Memory B cell (primary cell): Measurements from ENCODE around the gene ERO1B.

Source experiments
- ATAC-seq: fragments of 150-1000 bp; cut with Tn5 transposase; 2 replicates; pipeline ENCODE4 v1.10.0; 2021; ENCODE audit warnings: low read depth, mild to moderate bottlenecking, moderate library complexity
- DNase-seq, 2 donors: peaks; one replicate each; pipeline ENCODE4 v3.0.0; 2022; ENCODE audit warnings: low spot score in 2 of 2
- H3K27ac Mint-ChIP-seq: one replicate; pipeline ENCODE4 v1.8.0; 2022; ENCODE audit warnings: mild to moderate bottlenecking, moderate library complexity, mixed read lengths
- H3K27me3 Mint-ChIP-seq: one replicate; pipeline ENCODE4 v1.8.0; 2022; ENCODE audit warnings: mixed read lengths
- H3K36me3 Mint-ChIP-seq: one replicate; pipeline ENCODE4 v1.8.0; 2022; ENCODE audit warnings: mild to moderate bottlenecking, mixed read lengths
- H3K4me1 Mint-ChIP-seq: one replicate; pipeline ENCODE4 v1.8.0; 2022; ENCODE audit warnings: mixed read lengths
- H3K4me3 Mint-ChIP-seq: one replicate; pipeline ENCODE4 v1.8.0; 2022; ENCODE audit warnings: mild to moderate bottlenecking, moderate library complexity, mixed read lengths
- H3K9me3 Mint-ChIP-seq: one replicate; pipeline ENCODE4 v1.8.0; 2022; ENCODE audit warnings: mixed read lengths

ERO1B gene

DNA sequence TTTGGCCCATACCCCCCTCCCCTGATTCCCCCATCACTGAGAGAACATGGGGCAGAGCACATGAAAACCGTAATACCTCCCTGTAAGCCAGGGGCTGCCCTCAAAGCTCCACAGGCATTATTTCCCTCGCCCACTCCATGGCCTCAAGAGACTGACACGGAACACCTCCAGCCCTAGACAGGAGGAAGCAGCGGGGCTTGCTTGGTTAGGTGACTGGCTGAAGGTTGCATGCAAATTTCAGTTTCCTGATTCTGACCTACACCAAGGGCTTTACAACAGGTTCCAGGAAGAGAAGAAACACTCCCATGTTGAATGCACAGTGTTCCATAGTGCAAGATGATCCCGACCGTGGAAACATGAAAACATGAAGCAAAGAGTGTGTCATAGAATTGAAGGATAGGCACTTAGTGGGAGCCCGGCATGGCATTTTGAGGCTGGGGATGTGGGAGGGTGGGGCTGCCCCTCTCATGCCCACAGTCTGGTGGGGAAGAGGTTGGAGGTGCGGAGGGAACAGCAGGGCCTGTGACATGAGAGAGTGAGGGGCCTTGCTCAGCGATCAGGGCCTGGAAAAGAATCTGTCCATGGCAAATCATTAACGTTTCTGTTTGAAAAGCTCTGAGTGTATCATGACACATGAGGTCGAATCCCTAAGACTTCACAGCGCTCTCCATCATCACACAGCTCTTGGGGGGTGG is 106.0 kb downstream of the ERO1B start:
- Mint-ChIP-seq H3K4me3 (no peak overlapping the region), H3K36me3 (peaks cover 2% of the 10 kb centered on the region), H3K27me3 (peaks cover 8% of the 10 kb centered on the region), H3K4me1 (peaks cover 12% of the 10 kb centered on the region), H3K27ac (no peak overlapping the region), H3K9me3 (no peaks in the 10 kb centered on the region)
- ATAC-seq (no peak), DNase-seq (no peak)

GRCh38 chr1:236173174-236173767 is 108.5 kb downstream of the ERO1B start:
- peaks cover 14% of the 10 kb centered on the region for H3K4me1 Mint-ChIP-seq
- peaks cover 8% of the 10 kb centered on the region for H3K27me3 Mint-ChIP-seq
- no peak overlapping the region for H3K4me3 Mint-ChIP-seq
- ATAC-seq (no peak), DNase-seq (no peak)
- peaks cover 2% of the 10 kb centered on the region for H3K36me3 Mint-ChIP-seq
- no peak overlapping the region for H3K27ac Mint-ChIP-seq
- peaks cover 2% of the 10 kb centered on the region for H3K9me3 Mint-ChIP-seq

DNA sequence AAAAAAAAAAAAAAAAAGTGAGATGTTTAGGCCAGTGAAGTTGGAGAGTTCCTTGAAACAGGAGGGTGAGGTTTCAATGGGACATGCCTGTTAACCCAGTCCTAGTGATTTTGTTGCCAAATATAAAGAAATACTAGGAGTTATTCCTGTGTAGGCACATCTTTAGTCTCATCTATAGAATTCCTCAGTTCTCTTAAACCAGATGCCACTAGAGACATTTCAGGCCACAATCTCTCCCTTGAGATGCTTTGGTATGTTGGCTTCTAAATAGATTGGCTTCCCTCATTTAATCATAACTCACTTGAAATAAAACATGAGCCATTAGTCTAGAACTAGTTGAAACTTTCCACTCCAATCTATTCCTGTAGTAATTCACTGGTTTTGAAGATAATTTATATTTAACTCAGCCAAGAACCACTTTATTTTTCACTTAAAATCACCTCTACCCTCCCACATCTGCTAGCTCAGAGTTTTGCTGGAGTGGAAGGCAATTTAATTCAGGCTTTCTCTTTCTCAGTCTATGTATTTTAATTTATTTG is 109.6 kb downstream of the ERO1B start:
- Mint-ChIP-seq H3K27ac (no peak overlapping the region), H3K9me3 (peaks cover 2% of the 10 kb centered on the region), H3K36me3 (peaks cover 2% of the 10 kb centered on the region), H3K4me1 (peaks cover 14% of the 10 kb centered on the region), H3K4me3 (no peak overlapping the region), H3K27me3 (peaks cover 8% of the 10 kb centered on the region)
- ATAC-seq (no peak), DNase-seq (no peak)

GRCh38 chr1:236168716-236169429 is 112.9 kb downstream of the ERO1B start:
- Mint-ChIP-seq H3K36me3 (peaks cover 8% of the 10 kb centered on the region), H3K27me3 (peaks cover 4% of the 10 kb centered on the region), H3K4me1 (peaks cover 4% of the 10 kb centered on the region), H3K27ac (no peak overlapping the region), H3K9me3 (peaks cover 9% of the 10 kb centered on the region), H3K4me3 (no peak overlapping the region)
- DNase-seq (no peak), ATAC-seq (peak; percentile 17)

GRCh38 chr1:236167578-236167977 is 114.2 kb downstream of the ERO1B start:
- H3K27me3 Mint-ChIP-seq: peaks cover 4% of the 10 kb centered on the region

GRCh38 chr1:236167154-236167553 is 114.6 kb downstream of the ERO1B start:
- no peak overlapping the region for H3K4me3 Mint-ChIP-seq
- H3K27ac Mint-ChIP-seq: no peak overlapping the region
- peaks cover 4% of the 10 kb centered on the region for H3K27me3 Mint-ChIP-seq
- H3K9me3 Mint-ChIP-seq: peaks cover 17% of the 10 kb centered on the region
- no peak for DNase-seq
- H3K36me3 Mint-ChIP-seq: peaks cover 13% of the 10 kb centered on the region
- no peak for ATAC-seq
- peaks cover 12% of the 10 kb centered on the region for H3K4me1 Mint-ChIP-seq

More at GRCh38 chr1:236167578-236167977, 114.2 kb downstream of the ERO1B start:
- Mint-ChIP-seq H3K4me3 (no peak overlapping the region), H3K9me3 (peaks cover 17% of the 10 kb centered on the region), H3K36me3 (peaks cover 13% of the 10 kb centered on the region), H3K27ac (no peak overlapping the region), H3K4me1 (peaks cover 12% of the 10 kb centered on the region)
- no peak for ATAC-seq
- no peak for DNase-seq

DNA sequence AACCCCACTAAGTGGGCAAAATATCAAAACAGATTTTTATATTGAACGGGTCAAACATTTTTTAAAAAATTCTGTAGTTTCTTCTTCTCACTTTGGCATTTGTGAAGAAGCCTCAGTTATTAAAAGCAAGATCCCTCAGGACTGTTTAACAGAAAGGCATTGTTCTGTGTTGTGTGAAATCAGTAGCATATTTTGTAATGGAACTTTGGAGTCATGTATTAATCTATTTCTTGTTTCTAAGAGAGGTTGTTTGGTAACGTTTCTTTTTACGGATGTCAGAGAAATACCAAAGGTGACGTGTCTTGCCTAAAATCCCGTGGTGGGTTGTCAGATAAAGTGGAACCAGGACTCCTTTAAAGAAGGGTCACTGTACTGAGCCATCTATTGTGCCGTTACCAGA is 115.7 kb downstream of the ERO1B start:
- Mint-ChIP-seq H3K4me1 (peaks cover 16% of the 10 kb centered on the region), H3K27ac (no peak overlapping the region), H3K9me3 (peaks cover 26% of the 10 kb centered on the region), H3K4me3 (no peak overlapping the region), H3K36me3 (peaks cover 21% of the 10 kb centered on the region), H3K27me3 (peaks cover 10% of the 10 kb centered on the region)
- ATAC-seq: no peak
- DNase-seq: no peak
